H9 (cell line): ENCODE results near the gene SSR3. TPM values are rescaled to one million over a fixed set of nuclear protein-coding genes. Genes with fewer than 3 reads are reported as not detected.

Experiments used
- DNase-seq: peaks from one replicate; pipeline ENCODE4 v3.0.0-alpha.2; 2017
- H2AFZ ChIP-seq: one replicate; pipeline ENCODE4 v1.6.1; 2013; ENCODE audit warnings: mild to moderate bottlenecking, low read length, control low read depth, moderate library complexity
- H2AK5ac ChIP-seq: 2 replicates; pipeline ENCODE4 v1.6.1; 2013; ENCODE audit warnings: low read length, control low read depth, mixed read lengths; ENCODE audit not compliant: insufficient read length
- H2BK120ac ChIP-seq: one replicate; pipeline ENCODE4 v1.6.1; 2013; ENCODE audit warnings: low read depth, mild to moderate bottlenecking, low read length, control low read depth, inconsistent platforms; ENCODE audit not compliant: poor library complexity, severe bottlenecking
- H2BK12ac ChIP-seq: 2 replicates; pipeline ENCODE4 v1.6.1; 2013; ENCODE audit warnings: low read length, control low read depth, mixed read lengths, low read depth; ENCODE audit not compliant: insufficient read length
- H2BK15ac ChIP-seq: 2 replicates; pipeline ENCODE4 v1.6.1; 2013; ENCODE audit warnings: low read depth, low read length, control low read depth
- H2BK20ac ChIP-seq: one replicate; pipeline ENCODE4 v1.6.1; 2013; ENCODE audit warnings: low read depth, mild to moderate bottlenecking, low read length, control low read depth, inconsistent platforms; ENCODE audit not compliant: poor library complexity, severe bottlenecking
- H2BK5ac ChIP-seq: 2 replicates; pipeline ENCODE4 v1.6.1; 2013; ENCODE audit warnings: low read length, control low read depth, mixed read lengths; ENCODE audit not compliant: insufficient read length
- H3K14ac ChIP-seq: 2 replicates; pipeline ENCODE4 v1.6.1; 2013; ENCODE audit warnings: low read length, control low read depth; ENCODE audit not compliant: insufficient read depth
- H3K18ac ChIP-seq: 2 replicates; pipeline ENCODE4 v1.6.1; 2013; ENCODE audit warnings: low read depth, mild to moderate bottlenecking, mixed read lengths, low read length, control low read depth; ENCODE audit not compliant: insufficient read length
- H3K23ac ChIP-seq: 2 replicates; pipeline ENCODE4 v1.6.1; 2013; ENCODE audit warnings: low read length, control low read depth, mixed read lengths, low read depth; ENCODE audit not compliant: insufficient read length
- H3K23me2 ChIP-seq: 2 replicates; pipeline ENCODE4 v1.6.1; 2013; ENCODE audit warnings: low read depth, mild to moderate bottlenecking, mixed read lengths, low read length, control low read depth; ENCODE audit not compliant: insufficient read length, poor library complexity, severe bottlenecking
- H3K27ac ChIP-seq: 2 replicates; pipeline ENCODE4 v1.5.1; 2013; ENCODE audit warnings: low read length, control low read depth, mixed read lengths, low read depth; ENCODE audit not compliant: insufficient read length
- H3K27me3 ChIP-seq: 2 replicates; pipeline ENCODE4 v1.6.1; 2013; ENCODE audit warnings: low read length, control low read depth, inconsistent platforms; ENCODE audit not compliant: insufficient read depth
- H3K4ac ChIP-seq: 2 replicates; pipeline ENCODE4 v1.6.1; 2013; ENCODE audit warnings: low read depth, mild to moderate bottlenecking, control low read depth, inconsistent platforms, low read length, moderate library complexity
- H3K4me1 ChIP-seq: 2 replicates; pipeline ENCODE4 v1.6.1; 2013; ENCODE audit warnings: low read length, control low read depth, inconsistent platforms; ENCODE audit not compliant: insufficient read depth
- H3K4me2 ChIP-seq: 2 replicates; pipeline ENCODE4 v1.6.1; 2013; ENCODE audit warnings: low read length, control low read depth, mixed read lengths; ENCODE audit not compliant: insufficient read length, insufficient read depth
- H3K56ac ChIP-seq: 2 replicates; pipeline ENCODE4 v1.6.1; 2013; ENCODE audit warnings: low read depth, mild to moderate bottlenecking, mixed read lengths, low read length, control low read depth; ENCODE audit not compliant: insufficient read length
- H3K79me1 ChIP-seq: 2 replicates; pipeline ENCODE4 v1.6.1; 2013; ENCODE audit warnings: low read depth, mild to moderate bottlenecking, moderate library complexity, low read length, control low read depth, inconsistent platforms; ENCODE audit not compliant: insufficient read depth, poor library complexity, severe bottlenecking
- H3K79me2 ChIP-seq: 2 replicates; pipeline ENCODE4 v1.6.1; 2013; ENCODE audit warnings: low read length, control low read depth, inconsistent platforms; ENCODE audit not compliant: insufficient read depth
- H3K9ac ChIP-seq: 2 replicates; pipeline ENCODE4 v1.6.1; 2013; ENCODE audit warnings: low read length, control low read depth, mixed read lengths; ENCODE audit not compliant: insufficient read length; ENCODE audit errors: extremely low read depth
- H3K9me3 ChIP-seq: one replicate; pipeline ENCODE4 v1.6.1; 2013; ENCODE audit warnings: low read depth, low read length, inconsistent platforms; ENCODE audit not compliant: control insufficient read depth
- H3T11ph ChIP-seq: one replicate; pipeline ENCODE4 v1.6.1; 2013; ENCODE audit warnings: mild to moderate bottlenecking, low read length, control low read depth, inconsistent platforms
- H4K20me1 ChIP-seq: one replicate; pipeline ENCODE4 v1.6.1; 2013; ENCODE audit not compliant: control insufficient read depth, insufficient read length, insufficient read depth
- H4K5ac ChIP-seq: 2 replicates; pipeline ENCODE4 v1.6.1; 2013; ENCODE audit warnings: low read depth, mild to moderate bottlenecking, mixed read lengths, low read length, control low read depth; ENCODE audit not compliant: insufficient read length
- H4K8ac ChIP-seq: replicated peaks from 2 replicates; pipeline ENCODE4 v1.6.1; 2013; ENCODE audit warnings: low read length, control low read depth, mixed read lengths, low read depth; ENCODE audit not compliant: insufficient read length
- H4K91ac ChIP-seq: 2 replicates; pipeline ENCODE4 v1.6.1; 2013; ENCODE audit warnings: low read depth, mild to moderate bottlenecking, moderate library complexity, mixed read lengths, low read length, control low read depth; ENCODE audit not compliant: insufficient read length
- H3K27ac Mint-ChIP-seq, 3 experiments: 2 replicates in 2 of 3; 3 replicates in 1 of 3; pipeline ENCODE4 v1.8.0; 2020 to 2021; ENCODE audit warnings: mixed read lengths in 3 of 3, mild to moderate bottlenecking in 1 of 3, moderate library complexity in 1 of 3
- H3K27me3 Mint-ChIP-seq: 2 replicates; pipeline ENCODE4 v1.8.0; 2021; ENCODE audit warnings: low read depth, mild to moderate bottlenecking, moderate library complexity, mixed read lengths
- H3K36me3 Mint-ChIP-seq, 3 experiments: 2 replicates in 2 of 3; 3 replicates in 1 of 3; pipeline ENCODE4 v1.8.0; 2020 to 2021; ENCODE audit warnings: low read depth in 3 of 3, mixed read lengths in 3 of 3; ENCODE audit not compliant: insufficient read depth in 1 of 3
- H3K4me1 Mint-ChIP-seq, 2 experiments: 2 replicates each; pipeline ENCODE4 v1.8.0; 2020; ENCODE audit warnings: mixed read lengths in 2 of 2
- H3K4me3 Mint-ChIP-seq, 2 experiments: 2 replicates in 1 of 2; 3 replicates in 1 of 2; pipeline ENCODE4 v1.8.0; 2020 to 2021; ENCODE audit warnings: mild to moderate bottlenecking in 2 of 2, mixed read lengths in 2 of 2, moderate library complexity in 1 of 2
- H3K9me3 Mint-ChIP-seq, 2 experiments: 2 replicates in 1 of 2; 3 replicates in 1 of 2; pipeline ENCODE4 v1.8.0; 2020; ENCODE audit warnings: mild to moderate bottlenecking in 2 of 2, mixed read lengths in 2 of 2, moderate library complexity in 1 of 2
- CTCF ChIP-seq: fragments of 200-600 bp; sonication (generic); conservative IDR thresholded peaks from 3 replicates; pipeline ENCODE4 v1.8.0; 2021; ENCODE audit warnings: antibody characterized with exemption, mild to moderate bottlenecking
- WGBS: extraction: QIAGEN DNeasy Blood & Tissue Kit; methylation state at CpG from one replicate; pipeline ENCODE4 v1.1.7; 2013; ENCODE audit warnings: missing lambda C conversion rate, low lambda C conversion rate, mixed read lengths; ENCODE audit not compliant: insufficient read length; ENCODE audit errors: extremely low coverage; 5-methylcytosine and 5-hydroxymethylcytosine counted together
- total RNA-seq: library from RNA; stranded (reverse); gene quantifications from 2 replicates; pipeline ENCODE4 v1.2.1, GENCODE V29; 2021

SSR3 gene
- total RNA-seq, 1 experiment from 2014 or later = 177 TPM

GRCh38 chr3:156582532-156583183 is 27.7 kb upstream of the SSR3 start:
- Histone ChIP-seq H4K20me1 (no peaks in the 10 kb centered on the region), H3K27me3 (no peaks in the 10 kb centered on the region), H2AK5ac (no peak overlapping the region), H3K14ac (no peak overlapping the region), H4K91ac (no peak overlapping the region), H3K27ac (no peak overlapping the region), H3K4ac (no peak overlapping the region), H3K9me3 (no peaks in the 10 kb centered on the region), H3K79me1 (no peaks in the 10 kb centered on the region), H3K4me1 (no peaks in the 10 kb centered on the region; the same call in 1 of the 2 replicates), H3K56ac (no peak overlapping the region), H2BK15ac (no peak overlapping the region), H2BK20ac (no peak overlapping the region), H4K8ac (no peak overlapping the region), H3T11ph (no peak overlapping the region), H3K23me2 (no peaks in the 10 kb centered on the region), H3K18ac (no peak overlapping the region), H3K79me2 (no peaks in the 10 kb centered on the region), H2BK5ac (no peak overlapping the region), H2BK12ac (no peak overlapping the region), H3K9ac (no peak overlapping the region), H3K23ac (no peak overlapping the region), H2AFZ (no peak overlapping the region), H2BK120ac (no peak overlapping the region), H4K5ac (no peak overlapping the region), H3K4me2 (no peak overlapping the region)
- no CpG with 5 or more reads among the region's 4 CpGs for WGBS
- H3K9me3 Mint-ChIP-seq = no peaks in the 10 kb centered on the region
- TF ChIP-seq CTCF = no peak
- no peaks in the 10 kb centered on the region for H3K4me1 Mint-ChIP-seq
- no peaks in the 10 kb centered on the region for H3K36me3 Mint-ChIP-seq
- no peak for DNase-seq
- no peaks in the 10 kb centered on the region for H3K27me3 Mint-ChIP-seq
- H3K4me3 Mint-ChIP-seq = no peak overlapping the region
- H3K27ac Mint-ChIP-seq = no peak overlapping the region
